ENCODE data around the gene TMEM125. TPM values are rescaled to one million over a fixed set of nuclear protein-coding genes. Genes with fewer than 3 reads are reported as not detected.

Gene TMEM125
- total RNA-seq: not detected in 2 replicates

GRCh38 chr1:43269627-43270375, at the start of gene TMEM125:
TMEM125 (plus strand) TSS chr1:43269983; CDS start chr1:43272723, 2,740 bp downstream.
- no peak for DNase-seq (ENCODE audit: low read depth in 2 of 2)

DNA sequence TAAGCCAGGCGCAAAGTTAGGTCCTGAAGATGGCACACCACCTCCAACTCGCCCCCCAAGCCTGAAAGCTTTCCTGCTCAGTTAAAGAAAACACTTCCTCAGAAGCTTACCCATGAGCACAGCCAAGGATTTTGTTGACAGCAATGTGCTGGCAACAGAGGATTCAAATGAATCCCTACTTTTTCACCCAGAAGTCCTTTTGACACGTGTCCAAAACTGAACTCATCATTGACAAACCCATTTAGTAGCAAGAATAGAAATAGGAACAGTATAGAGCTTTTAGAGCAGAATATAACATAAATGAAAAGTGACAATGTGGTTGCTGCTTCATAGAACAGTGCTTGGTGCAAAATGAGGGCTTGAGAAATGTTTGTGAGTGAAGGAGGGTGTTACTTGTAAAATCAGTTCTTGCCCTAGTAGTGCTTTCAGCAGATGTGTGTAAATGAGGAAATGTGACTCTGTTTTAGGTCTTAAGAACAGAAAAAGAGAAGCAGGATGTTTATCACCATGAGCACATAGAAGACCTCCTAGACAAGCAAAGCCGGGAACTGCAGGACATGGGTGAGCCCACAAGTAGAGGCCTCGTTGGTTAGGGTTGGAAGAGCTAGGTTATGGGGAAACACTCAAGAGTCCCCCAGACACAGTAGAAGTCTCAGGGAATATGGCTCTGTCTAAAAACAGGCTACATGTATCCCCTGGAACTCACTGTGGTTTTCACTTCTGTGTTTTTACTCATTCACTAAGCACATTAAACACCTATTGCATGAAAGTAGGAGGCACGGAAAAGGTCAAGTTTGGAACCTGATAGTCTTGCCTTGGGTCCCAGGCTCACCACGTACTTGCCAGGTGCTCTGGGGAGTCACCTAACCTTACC, 48.6 kb upstream of the TMEM125 start:
- DNase-seq (ENCODE audit: low read depth in 2 of 2): no peak

GRCh38 chr1:43221797-43222196, 48.0 kb upstream of the TMEM125 start:
- DNase-seq (ENCODE audit: low read depth in 2 of 2): no peak

DNA sequence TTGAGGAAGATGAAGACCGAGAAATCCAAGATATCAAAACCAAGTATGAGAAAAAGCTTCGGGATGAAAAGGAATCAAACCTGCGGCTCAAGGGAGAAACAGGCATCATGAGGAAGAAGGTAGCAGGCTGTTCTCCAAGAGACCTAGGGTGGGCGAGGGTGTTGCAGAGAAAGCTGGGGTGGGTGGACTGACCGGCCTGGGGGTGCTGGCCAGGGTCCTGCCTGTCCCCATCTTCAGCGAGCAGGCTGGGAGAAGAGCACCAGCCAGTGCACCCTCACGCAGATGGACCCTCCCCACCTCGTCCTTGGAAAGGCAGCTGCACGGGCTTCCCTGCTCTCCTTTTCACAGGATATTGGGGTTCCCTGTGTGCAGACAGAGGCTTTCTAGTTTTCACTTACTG, 46.9 kb upstream of the TMEM125 start:
- no peak for DNase-seq (ENCODE audit: low read depth in 2 of 2)

DNA sequence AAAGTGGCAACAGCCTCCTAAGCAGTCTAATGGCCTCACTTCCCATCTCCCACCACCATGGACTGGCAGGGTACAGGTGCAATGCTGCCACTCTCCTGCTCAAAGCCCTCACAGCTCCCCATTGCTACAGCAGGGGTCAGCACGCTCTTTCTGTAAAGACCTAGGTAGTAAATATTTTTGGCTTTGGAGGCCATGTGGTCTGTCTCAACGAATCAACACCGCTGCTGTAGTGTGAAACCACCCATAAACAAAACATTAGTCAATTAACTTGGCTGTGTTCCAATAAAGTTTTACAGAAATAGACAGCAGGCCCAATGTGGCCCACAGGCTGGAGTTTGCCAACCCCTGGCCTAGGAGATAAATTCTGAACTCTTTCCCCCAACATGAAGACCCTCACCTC, 44.6 kb upstream of the TMEM125 start:
- peak in 1 of 2 donors; percentile 66 for DNase-seq (ENCODE audit: low read depth in 2 of 2)

GRCh38 chr1:43227143-43227764, 42.5 kb upstream of the TMEM125 start:
- peak; percentile 74 to 87 for DNase-seq (ENCODE audit: low read depth in 2 of 2)

DNA sequence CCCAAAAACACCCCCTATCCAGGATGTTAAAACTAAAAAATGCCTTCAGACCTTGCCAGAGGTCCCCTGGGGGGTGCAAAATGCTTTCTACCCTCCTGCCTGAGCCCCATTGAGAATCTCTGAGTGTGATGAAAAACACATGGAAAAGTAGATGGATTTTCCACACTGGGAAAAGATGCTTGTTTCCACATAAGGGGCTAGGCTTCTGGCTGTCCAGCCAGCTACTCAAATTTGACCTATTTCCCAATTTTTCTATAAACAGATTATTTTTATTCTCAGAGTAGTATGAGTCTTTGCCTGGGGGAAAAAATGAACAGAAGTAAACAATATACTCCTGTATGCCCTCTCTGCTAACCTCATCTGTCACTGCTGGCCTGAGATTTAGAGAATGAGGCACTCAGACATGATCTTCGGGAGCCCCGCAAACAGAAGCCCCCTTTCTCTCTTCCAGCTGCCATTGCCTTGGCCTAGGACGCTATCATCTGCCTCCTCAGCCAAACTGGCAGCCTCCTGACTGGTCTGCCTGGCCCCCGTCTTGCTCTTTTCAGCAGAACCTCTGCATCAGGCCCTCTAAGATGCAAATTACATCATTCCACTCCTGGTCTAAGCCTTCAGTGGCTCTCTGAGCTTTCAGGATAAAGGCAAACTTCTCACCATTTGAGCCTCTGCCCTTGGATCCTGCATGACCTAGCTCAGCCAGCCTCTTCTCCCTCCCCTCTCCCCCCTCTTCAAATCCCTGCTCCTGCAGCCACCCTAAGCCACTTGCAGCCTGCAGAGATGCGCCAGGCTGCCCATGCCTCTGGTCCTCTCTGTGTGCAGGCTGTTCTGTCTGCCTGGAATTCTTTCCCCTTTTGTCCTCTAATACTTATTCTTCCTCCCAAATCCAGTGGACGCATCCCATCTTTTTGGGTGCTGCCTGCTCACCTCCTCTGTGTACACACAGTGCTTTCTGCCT, 39.7 kb upstream of the TMEM125 start:
- DNase-seq (ENCODE audit: low read depth in 2 of 2): no peak

DNA sequence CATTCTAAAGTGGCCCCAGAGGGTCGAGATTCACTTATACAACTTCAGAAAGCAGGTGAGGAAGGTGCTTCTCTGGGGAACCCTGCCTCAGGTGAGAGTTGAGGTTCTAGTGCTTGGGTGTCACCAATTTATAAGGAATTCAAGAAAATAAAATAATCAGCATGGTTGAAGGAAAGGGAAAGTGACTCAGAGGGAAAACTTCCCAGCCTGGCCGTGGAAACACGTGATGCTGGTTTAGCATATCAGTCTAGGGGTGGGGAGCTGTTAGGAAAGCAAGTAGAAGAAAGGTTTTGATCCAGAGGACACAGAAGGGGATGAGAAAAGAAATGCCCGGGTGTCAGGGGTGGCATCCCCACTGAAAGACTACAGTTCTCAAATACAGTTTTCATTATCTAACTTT, 37.7 kb upstream of the TMEM125 start:
- DNase-seq (ENCODE audit: low read depth in 2 of 2): peak; percentile 80 to 87

DNA sequence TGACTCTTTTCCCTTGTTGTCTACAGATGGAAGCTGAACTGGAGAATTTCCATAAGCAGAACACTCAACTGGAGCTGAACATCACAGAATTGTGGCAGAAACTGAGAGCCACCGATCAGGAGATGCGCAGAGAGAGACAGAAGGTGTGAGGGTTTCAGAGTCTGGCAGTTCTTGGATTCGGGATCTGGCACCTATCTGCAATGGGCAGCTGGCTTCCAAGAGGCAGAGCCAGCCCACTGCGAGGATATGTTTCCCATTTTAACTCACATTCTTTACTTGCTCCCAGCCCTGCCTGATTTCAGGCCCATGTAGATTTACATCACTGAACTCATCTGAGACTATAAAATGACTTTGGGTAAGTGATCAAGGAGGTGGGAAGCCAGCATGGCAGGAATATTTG, 37.3 kb upstream of the TMEM125 start:
- no peak for DNase-seq (ENCODE audit: low read depth in 2 of 2)

DNA sequence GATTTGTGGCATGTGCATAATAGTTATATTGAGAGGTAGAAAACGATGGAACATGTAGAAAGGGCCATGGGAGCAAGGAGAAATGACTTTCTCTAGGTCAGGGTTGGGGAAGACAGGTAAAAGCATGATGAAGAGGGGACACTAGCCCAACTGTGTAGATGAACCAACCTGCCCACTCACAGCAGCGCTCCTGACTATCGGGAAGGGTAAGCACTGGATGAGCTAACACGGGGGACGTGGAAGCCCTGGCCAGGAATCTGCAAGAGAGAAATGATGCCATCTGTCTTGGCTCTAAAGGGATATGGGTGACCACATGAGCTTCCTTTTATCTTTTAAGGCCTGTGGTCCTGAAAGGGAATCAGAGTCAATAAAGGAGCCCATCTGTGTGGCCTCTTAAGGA, 36.2 kb upstream of the TMEM125 start:
- no peak for DNase-seq (ENCODE audit: low read depth in 2 of 2)

GRCh38 chr1:43234267-43234666, 35.5 kb upstream of the TMEM125 start:
- DNase-seq (ENCODE audit: low read depth in 2 of 2): no peak

DNA sequence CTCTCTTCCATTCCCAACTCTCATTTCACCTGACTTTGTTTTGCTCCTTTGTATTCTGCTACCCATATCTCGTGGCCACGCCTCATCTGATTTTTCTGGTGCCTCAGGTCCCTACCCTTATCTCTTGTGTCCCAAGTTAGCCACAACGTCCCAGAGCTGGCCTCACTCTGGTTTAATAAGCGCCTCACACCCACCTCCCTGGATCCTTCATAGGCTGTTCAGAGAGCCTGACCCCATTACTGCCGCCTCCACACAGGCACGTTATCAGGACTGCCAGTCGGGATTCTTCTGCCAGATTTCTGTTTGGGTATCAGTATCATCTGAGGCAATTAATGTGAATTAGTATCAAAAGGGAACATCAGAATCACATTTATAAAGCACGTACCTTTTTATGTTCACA, 34.7 kb upstream of the TMEM125 start:
- DNase-seq (ENCODE audit: low read depth in 2 of 2): no peak

DNA sequence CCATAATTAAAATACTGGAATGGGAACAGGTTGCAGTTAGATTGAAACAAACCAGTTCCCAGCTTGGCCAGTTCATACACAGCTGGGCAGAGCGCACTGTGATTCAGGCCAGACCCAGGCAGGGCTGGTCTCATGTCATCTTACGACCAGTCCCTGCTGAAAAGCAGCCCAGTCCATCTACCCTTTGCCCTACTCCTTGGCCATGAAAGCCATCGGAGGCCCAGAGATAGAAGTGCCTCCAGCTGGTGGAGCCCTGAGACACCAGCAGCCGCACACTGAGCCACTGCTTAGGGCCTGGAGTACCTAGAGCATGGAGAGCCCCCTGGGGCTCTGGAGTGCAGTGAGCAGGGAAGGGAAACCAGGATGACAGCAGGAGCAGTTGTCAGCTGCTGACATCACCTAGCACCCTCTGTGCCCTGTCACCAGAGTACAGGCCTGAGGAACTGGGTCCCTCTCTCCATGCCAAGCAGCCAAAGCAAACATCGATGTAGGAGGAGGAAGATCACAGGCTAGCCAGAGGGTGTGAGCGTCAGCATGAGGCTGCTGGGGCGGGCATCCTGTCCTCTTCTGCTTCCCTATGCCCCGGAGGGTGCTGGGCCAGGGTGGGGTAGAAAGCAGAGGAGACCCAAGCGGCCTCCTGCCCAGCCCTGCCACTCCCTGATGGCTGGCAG, 34.2 kb upstream of the TMEM125 start:
- DNase-seq (ENCODE audit: low read depth in 2 of 2): no peak

GRCh38 chr1:43237121-43237520, 32.7 kb upstream of the TMEM125 start:
- no peak for DNase-seq (ENCODE audit: low read depth in 2 of 2)

DNA sequence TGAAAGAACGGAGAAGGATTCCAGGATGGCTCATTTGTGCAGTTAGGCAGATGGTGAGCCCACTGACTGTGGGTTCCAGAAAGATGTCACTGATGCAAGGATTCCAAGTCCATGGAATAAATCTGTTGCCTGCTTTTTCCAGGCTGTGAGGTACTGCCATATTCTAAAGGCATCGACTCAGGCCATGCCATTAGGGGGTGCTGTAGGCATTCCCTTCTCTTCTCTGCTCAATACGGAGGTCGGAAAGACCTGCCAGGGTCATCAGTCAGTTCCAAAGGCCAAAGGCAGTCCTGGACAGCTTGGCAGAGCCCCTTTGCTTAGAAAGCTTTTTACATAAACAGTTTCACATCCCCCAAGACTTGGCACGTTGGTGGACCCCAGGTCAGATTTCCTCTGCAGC, 31.7 kb upstream of the TMEM125 start:
- DNase-seq (ENCODE audit: low read depth in 2 of 2): peak; percentile 81 to 90

GRCh38 chr1:43238991-43239469, 30.8 kb upstream of the TMEM125 start:
- no peak for DNase-seq (ENCODE audit: low read depth in 2 of 2)

DNA sequence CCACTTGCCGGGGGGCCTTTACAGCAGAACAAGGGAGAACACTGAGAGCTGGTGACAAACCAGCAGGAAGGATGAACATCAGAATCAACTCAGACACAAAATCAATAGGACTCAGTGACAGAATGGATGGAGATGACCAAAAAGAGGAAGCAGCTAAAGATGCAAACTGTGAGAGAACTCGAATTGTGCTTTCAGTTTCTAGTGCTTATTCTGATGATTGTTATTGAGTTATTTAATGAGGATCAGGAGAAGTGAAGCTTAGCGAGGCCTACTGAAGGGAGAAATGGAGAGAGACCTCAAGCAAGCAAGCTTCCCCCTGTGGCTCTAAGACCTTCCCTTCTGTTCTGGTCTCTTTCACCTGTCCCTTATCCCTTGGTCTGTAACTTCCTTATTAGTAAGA, 30.3 kb upstream of the TMEM125 start:
- DNase-seq (ENCODE audit: low read depth in 2 of 2): no peak

- peak; percentile 22 to 35 for DNase-seq (ENCODE audit: low read depth in 2 of 2)
These were observed 28.4 kb upstream of the TMEM125 start for GRCh38 chr1:43241413-43241836.

DNA sequence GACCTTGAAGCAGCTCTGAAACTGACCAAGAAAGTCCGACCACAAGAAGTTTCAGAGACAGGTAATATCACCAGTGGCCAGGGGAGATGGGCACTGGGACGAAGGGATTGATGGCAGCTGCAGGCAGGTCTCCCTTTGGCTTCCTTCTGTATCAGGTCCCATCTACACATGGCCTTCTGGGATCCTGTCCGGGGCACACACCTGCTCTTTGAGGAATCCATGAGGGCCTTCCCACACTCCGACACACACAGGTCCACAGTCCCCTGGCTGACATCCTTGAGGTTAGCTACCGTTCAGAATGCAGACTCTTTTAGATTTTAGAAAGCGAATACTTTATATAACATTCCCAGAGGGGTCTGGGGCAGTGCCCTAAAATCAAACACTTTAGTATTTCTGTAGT, 26.5 kb upstream of the TMEM125 start:
- DNase-seq (ENCODE audit: low read depth in 2 of 2): no peak

- DNase-seq (ENCODE audit: low read depth in 2 of 2): no peak
These were observed 23.1 kb upstream of the TMEM125 start for GRCh38 chr1:43246466-43247213.

Data from lung microvascular endothelial cell (primary cell).